ENCODE measurements around the gene ETV4. TPM values are rescaled to one million over a fixed set of nuclear protein-coding genes. Genes with fewer than 3 reads are reported as not detected.

ETV4 gene
- total and polyA plus RNA-seq, 2 of the 13 experiments (the other 11 are each of a cell fraction or from before 2014, with no cell fraction given), result 128 to 330 TPM

DNA sequence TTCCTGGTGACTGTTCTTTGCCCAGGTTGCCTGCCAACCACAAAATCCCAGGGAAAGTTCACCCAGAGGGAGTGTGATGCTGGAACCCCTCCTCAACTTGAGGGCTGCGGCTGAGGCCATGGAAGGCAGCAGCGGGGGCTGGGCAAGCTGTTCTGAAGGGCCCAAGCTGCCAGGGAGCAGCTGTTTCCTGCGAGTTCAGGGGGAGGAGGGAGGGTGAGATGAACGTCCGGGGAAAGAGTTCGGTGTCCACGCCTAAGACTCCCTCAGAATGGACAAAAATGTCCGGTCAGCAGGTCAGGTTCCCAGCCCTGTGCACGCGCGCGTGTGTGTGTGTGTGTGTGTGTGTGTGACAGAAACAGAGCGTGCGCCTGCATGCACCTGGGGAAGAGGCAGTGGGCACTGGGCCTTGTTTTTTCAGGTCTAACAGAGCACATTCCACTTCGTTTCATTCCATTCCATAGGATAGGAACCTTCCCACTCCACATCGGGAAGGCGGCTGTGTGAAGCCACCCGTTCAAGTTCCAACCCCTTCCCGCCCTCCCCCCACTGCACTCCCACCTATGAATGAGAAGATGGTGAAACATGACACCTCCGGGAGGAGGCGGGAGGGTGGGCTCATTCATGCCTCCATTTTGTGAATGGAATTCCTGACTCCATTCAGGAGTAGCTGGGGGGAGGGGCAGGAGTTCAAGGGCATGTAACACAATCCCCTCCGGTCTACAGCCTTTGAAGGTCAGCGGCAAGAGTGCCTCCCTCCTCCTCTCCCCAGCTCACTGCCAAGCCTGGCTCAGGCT is 15.7 kb downstream of the ETV4 start (continued):
- no peak for TF ChIP-seq PLRG1 (conservative IDR thresholded peaks at IDR 0.05)
- TF ChIP-seq ZNF124 (CRISPR knock-in tag; IDR thresholded peaks at IDR 0.05), result no peak; the same call in 1 of the 2 replicates
- TF ChIP-seq, protein P1, sequence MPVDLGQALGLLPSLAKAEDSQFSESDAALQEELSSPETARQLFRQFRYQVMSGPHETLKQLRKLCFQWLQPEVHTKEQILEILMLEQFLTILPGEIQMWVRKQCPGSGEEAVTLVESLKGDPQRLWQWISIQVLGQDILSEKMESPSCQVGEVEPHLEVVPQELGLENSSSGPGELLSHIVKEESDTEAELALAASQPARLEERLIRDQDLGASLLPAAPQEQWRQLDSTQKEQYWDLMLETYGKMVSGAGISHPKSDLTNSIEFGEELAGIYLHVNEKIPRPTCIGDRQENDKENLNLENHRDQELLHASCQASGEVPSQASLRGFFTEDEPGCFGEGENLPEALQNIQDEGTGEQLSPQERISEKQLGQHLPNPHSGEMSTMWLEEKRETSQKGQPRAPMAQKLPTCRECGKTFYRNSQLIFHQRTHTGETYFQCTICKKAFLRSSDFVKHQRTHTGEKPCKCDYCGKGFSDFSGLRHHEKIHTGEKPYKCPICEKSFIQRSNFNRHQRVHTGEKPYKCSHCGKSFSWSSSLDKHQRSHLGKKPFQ (CRISPR knock-in tag; IDR thresholded peaks at IDR 0.05; ENCODE audit: insufficient replicate concordance), result peak; percentile 96
- peak; percentile 86 for TF ChIP-seq FOXK1 (CRISPR knock-in tag; IDR thresholded peaks at IDR 0.05; ENCODE audit: borderline replicate concordance, low read depth)
- TF ChIP-seq TAF15 (IDR thresholded peaks at IDR 0.05; ENCODE audit: low read depth, low read length, poor library complexity, severe bottlenecking), result no peak
- TF ChIP-seq ZNF44 (CRISPR knock-in tag; IDR thresholded peaks at IDR 0.05), result peak; percentile 75; the same call in 1 of the 2 replicates
- peak; percentile 87 for TF ChIP-seq KDM2A (CRISPR knock-in tag; IDR thresholded peaks at IDR 0.05; ENCODE audit: borderline replicate concordance, low read depth)
- TF ChIP-seq, protein P2, sequence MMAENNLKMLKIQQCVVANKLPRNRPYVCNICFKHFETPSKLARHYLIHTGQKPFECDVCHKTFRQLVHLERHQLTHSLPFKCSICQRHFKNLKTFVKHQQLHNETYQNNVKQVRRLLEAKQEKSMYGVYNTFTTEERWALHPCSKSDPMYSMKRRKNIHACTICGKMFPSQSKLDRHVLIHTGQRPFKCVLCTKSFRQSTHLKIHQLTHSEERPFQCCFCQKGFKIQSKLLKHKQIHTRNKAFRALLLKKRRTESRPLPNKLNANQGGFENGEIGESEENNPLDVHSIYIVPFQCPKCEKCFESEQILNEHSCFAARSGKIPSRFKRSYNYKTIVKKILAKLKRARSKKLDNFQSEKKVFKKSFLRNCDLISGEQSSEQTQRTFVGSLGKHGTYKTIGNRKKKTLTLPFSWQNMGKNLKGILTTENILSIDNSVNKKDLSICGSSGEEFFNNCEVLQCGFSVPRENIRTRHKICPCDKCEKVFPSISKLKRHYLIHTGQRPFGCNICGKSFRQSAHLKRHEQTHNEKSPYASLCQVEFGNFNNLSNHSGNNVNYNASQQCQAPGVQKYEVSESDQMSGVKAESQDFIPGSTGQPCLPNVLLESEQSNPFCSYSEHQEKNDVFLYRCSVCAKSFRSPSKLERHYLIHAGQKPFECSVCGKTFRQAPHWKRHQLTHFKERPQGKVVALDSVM (CRISPR knock-in tag; IDR thresholded peaks at IDR 0.05), result peak; percentile 51; the same call in 1 of the 2 replicates
- 0 out of 2 replicates have a peak, but pooled peaks have one; percentile 65 for TF ChIP-seq RBAK (CRISPR knock-in tag; IDR thresholded peaks at IDR 0.05)
- 0 out of 2 replicates have a peak, but pooled peaks have one; percentile 45 for TF ChIP-seq KMT2A (CRISPR knock-in tag; IDR thresholded peaks at IDR 0.05)
- peak; percentile 79 for TF ChIP-seq ZMAT3 (CRISPR knock-in tag; conservative IDR thresholded peaks at IDR 0.05)
- TF ChIP-seq SMC3 (IDR thresholded peaks at IDR 0.05; ENCODE audit: low read length), result no peak
- TF ChIP-seq, protein P3, sequence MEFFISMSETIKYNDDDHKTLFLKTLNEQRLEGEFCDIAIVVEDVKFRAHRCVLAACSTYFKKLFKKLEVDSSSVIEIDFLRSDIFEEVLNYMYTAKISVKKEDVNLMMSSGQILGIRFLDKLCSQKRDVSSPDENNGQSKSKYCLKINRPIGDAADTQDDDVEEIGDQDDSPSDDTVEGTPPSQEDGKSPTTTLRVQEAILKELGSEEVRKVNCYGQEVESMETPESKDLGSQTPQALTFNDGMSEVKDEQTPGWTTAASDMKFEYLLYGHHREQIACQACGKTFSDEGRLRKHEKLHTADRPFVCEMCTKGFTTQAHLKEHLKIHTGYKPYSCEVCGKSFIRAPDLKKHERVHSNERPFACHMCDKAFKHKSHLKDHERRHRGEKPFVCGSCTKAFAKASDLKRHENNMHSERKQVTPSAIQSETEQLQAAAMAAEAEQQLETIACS (CRISPR knock-in tag; IDR thresholded peaks at IDR 0.05), result no peak; the same call in 1 of the 2 replicates
- no peak for TF ChIP-seq NR3C1 (CRISPR knock-in tag; IDR thresholded peaks at IDR 0.05)
- TF ChIP-seq, protein P4, sequence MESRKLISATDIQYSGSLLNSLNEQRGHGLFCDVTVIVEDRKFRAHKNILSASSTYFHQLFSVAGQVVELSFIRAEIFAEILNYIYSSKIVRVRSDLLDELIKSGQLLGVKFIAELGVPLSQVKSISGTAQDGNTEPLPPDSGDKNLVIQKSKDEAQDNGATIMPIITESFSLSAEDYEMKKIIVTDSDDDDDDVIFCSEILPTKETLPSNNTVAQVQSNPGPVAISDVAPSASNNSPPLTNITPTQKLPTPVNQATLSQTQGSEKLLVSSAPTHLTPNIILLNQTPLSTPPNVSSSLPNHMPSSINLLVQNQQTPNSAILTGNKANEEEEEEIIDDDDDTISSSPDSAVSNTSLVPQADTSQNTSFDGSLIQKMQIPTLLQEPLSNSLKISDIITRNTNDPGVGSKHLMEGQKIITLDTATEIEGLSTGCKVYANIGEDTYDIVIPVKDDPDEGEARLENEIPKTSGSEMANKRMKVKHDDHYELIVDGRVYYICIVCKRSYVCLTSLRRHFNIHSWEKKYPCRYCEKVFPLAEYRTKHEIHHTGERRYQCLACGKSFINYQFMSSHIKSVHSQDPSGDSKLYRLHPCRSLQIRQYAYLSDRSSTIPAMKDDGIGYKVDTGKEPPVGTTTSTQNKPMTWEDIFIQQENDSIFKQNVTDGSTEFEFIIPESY (CRISPR knock-in tag; IDR thresholded peaks at IDR 0.05), result peak; percentile 88
- peak; percentile 97 for TF ChIP-seq ZNF605 (CRISPR knock-in tag; IDR thresholded peaks at IDR 0.05)
- TF ChIP-seq KLF11 (CRISPR knock-in tag; IDR thresholded peaks at IDR 0.05), result peak; percentile 6
- no peak for TF ChIP-seq KDM5A (IDR thresholded peaks at IDR 0.05; ENCODE audit: borderline replicate concordance, low read length)
- TF ChIP-seq IKZF1 (IDR thresholded peaks at IDR 0.05), result no peak
- TF ChIP-seq NCOR1 (IDR thresholded peaks at IDR 0.05; ENCODE audit: borderline replicate concordance, low read length), result peak; percentile 98
- TF ChIP-seq ZNF33A (CRISPR knock-in tag; IDR thresholded peaks at IDR 0.05; ENCODE audit: borderline replicate concordance), result no peak
- peak; percentile 86 for TF ChIP-seq KLF6 (CRISPR knock-in tag; IDR thresholded peaks at IDR 0.05)
- no peak for TF ChIP-seq ZNF615 (CRISPR knock-in tag; IDR thresholded peaks at IDR 0.05; ENCODE audit: borderline replicate concordance)
- peak; percentile 94 for TF ChIP-seq CCAR2 (optimal IDR thresholded peaks at IDR 0.05; ENCODE audit: low read depth, low read length)
